ENCODE data around the gene ARMC9.
"Not testable (repeated sequence)": the region's sequence is repeated elsewhere in the genome, so short reads cannot be mapped to it uniquely, and the experiment has no call there.

ARMC9 gene

DNA sequence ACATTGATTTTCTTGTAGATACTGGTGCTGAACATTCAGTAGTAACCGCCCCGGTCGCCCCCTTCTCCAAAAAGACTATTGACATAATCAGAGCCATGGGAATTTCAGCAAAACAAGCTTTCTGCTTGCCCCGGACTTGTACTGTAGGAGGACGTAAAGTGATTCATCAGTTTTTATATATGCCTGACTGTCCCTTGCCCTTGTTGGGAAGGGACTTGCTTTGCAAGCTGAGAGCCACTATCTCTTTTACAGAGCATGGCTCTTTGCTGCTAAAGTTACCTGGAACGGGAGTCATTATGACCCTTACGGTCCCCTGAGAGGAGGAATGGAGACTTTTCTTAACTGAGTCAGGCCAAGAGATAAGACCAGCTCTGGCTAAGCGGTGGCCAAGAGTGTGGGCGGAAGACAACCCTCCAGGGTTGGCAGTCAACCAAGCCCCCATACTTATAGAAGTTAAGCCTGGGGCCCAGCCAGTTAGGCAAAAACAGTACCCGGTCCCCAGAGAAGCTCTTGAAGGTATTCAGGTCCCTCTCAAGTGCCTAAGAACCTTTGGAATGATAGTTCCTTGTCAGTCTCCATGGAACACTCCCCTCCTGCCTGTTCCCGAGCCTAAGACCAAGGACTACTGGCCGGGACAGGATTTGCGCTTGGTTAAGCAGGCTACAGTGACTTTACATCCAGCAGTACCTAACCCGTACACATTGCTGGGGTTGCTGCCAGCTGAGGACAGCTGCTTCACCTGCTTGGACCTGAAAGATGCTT lies 205.2 kb downstream of the ARMC9 start:
- not testable (repeated sequence) for DNase-seq

DNA sequence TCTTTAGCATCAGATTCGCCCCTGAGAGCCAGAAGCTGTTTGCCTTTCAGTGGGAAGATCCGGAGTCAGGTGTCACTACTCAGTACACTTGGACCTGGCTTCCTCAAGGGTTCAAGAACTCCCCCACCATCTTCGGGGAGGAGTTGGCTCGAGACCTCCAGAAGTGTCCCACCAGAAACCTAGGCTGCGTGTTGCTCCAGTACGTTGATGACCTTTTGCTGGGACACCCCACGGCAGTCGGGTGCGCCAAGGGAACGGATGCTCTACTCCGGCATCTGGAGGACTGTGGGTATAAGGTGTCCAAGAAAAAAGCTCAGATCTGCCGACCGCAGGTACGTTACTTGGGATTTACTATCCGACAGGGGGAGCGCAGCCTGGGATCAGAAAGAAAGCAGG lies 205.8 kb downstream of the ARMC9 start:
- DNase-seq = not testable (repeated sequence)

DNA sequence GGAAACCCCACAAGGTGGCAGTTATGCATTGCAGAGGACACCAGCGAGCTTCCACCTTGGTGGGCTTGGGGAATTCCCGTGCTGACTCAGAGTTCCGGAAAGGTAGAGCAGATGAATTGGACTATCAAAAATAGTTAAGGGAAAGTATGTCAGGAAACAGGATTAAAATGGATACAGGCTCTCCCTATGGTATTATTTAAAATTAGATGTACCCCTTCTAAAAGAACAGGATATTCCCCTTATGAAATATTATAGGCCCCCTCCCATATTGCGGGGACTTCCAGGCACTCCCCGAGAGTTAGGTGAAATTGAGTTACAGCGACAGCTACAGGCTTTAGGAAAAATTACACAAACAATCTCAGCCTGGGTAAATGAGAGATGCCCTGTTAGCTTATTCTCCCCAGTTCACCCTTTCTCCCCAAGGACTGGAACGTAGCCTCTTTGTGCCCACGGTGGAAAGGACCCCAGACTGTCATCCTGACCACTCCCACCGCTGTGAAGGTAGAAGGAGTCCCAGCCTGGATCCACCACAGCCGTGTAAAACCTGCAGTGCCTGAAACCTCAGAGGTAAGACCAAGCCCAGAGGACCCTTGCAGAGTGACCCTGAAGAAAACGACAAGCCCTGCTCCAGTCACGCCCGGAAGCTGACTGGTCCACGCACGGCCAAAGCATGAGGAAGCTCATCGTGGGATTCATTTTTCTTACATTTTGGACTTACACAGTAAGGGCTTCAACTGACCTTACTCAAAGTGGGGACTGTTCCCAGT lies 207.4 kb downstream of the ARMC9 start:
- DNase-seq = not testable (repeated sequence)

DNA sequence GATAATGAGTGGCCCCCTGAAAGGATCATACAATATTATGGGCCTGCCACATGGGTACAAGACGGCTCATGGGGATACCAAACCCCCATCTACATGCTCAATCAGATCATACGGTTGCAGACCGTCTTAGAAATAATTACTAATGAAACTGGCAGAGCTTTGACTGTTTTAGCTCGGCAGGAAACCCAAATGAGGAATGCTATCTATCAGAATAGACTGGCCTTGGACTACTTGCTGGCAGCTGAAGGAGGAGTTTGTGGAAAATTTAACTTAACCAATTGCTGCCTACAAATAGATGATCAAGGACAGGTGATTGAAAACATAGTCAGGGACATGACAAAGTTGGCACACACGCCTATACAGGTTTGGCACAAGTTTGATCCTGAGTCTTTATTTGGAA lies 209.3 kb downstream of the ARMC9 start:
- DNase-seq = not testable (repeated sequence)

DNA sequence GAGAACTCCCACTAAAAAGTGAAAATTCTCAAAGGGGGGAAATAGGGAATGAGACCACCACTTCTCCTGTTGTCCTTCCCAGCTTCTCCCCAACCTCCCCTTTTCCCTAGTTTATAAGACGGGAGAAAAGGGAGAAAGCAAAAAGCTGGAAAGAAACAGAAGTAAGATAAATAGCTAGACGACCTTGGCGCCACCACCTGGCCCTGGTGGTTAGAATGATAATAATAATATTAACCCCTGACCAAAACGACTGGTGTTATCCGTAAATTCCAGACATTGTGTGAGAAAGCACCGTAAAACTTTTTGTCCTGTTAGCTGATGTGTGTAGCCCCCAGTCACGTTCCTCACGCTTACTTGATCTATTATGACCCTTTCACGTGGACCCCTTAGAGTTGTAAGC lies 209.9 kb downstream of the ARMC9 start:
- not testable (repeated sequence) for DNase-seq

DNA sequence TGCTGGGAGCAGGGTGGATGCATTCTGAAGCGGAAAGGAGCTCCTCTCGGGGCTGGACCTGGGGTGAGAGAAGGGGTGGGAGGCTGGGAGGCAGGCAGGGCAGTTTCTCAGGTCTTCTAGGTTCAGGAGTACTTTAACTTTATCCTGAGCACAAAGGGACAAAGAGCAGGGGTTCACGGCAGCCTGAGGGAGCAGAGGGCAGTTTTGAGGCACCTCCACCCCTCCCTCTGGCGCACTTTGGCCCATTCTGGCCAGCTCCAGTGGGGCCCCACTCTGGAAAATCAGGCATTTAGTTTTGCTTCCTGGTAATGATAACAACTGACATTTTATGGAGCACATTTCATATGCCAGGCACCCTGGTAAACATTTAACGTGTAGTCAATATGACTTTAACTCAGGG lies 211.3 kb downstream of the ARMC9 start:
- DNase-seq = no peak

DNA sequence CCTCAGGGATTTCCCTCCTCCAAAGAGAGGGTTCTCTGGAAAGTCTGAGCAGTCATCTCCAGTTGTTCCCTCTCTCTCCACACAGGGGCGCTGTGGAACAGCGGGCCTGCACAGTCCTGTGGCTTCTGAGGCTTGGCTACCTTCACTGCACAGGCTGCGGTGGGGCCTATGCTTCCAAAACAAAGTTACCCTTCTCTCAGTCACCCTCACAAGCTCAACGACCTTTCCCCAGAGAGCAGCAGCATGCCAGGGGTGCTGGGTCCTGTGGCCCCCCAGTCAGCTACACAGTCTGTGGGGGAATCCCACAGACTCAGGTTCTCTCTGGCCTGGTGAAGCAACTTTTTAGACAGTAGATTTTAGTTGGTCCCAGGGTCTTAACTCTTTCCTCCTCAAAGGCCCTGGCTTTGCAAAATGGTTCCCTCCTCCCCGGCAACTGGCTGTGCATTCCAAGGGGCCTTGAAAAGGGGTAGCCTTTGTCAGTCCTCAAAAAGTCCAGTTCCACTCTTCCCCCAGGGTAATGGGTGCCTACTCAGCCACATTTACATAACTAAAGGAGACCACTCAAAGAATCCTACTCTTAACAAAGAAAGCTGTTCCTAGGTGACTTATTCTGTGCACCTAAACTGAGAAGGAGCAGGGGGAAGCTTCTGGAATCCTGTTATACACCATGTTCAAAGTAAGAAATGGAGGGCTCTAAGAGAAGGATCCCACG lies 212.0 kb downstream of the ARMC9 start:
- no peak for DNase-seq

DNA sequence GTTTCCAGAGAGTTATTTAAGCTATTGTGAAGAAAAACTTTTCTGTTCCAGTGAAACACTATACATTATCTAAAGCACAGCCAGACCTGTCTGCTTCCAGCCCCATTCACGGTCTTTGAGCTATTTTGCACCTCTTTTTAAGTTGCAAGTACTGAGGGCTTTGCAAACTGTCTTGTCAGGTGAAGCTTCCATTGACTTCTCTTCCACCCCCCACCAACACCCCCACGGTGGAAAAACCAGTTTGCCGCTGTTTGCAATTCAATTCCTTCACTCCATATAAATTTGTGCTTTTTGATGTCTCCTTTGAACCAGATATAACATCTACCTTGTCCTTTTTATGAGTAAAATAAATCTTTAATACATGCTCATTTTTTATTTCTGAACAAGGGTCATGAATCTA lies 212.8 kb downstream of the ARMC9 start:
- DNase-seq = no peak

DNA sequence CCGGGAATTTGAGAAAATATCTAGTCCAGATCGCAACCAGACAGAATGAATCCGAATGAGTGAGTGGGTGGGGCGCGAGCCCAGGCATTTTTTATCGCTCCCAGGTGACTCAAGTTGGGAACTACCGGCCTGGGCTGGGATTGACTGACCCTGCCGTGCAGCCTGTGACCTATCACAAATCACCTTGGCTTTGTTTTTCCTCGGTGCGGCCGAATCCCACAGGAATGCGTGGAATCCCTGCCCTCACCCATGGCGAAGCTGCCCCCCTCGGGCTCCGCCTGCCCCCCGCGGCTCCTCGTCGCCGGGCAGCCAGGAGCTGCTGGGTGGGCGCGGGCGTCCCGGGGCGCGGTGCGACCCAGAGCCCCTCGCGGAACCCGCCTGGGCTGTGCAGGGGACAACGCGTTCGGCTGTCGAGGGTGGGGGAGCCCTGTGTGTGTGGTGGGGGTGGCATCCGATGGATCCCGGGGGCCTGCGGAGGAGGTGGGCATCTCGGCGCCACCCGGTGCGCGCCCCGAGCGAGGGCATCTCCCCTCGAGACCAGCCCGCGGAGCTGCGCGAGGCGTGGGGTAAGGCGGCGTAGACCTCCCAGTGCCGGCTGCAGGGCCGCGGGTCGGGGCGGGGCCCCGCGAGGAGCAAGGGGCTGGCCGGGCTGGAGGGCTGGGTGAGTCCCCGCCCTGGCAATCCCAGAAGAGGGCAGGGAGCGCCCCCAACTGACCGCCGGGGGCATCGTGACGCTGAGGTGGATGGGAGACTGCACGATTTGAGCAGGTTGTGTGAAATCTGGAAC lies 213.6 kb downstream of the ARMC9 start:
- peak; percentile 81 for DNase-seq

DNA sequence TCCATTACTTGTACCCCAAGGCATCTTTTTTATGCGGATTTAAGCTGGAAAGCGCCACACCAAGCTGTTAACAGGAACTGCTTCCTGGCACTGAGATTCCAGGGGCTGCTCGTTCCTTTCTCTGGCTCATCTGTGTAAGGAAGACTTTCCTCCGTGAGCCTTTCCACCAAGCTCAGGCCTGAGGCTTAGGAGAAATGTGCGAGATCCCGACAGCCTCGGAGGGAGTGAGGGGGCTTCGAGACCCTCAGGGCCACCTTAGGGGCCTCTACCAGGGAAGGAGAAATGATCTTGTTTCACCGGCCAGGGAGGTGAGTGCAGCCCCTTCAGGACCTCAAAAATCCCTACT lies 214.2 kb downstream of the ARMC9 start:
- no peak for DNase-seq

DNA sequence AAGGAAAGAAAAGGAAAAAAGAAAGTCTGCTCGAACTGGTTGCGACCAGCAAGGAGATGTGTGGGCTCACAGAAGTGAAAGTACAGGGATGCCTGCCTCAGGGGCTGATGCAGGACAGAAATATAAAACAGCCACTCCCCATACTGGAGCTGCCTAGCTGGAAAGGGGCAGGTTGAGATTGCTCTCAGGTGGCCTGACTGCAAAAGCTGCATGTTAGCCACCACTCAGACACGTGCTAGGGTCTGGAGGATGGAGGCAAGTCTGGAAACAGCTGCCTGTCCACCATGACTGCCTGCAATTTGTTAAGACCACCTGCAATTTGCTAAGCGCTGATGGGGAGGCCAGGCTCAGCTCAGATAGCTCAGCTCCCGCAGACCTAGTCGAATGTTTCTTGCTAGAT lies 215.0 kb downstream of the ARMC9 start:
- DNase-seq = no peak

DNA sequence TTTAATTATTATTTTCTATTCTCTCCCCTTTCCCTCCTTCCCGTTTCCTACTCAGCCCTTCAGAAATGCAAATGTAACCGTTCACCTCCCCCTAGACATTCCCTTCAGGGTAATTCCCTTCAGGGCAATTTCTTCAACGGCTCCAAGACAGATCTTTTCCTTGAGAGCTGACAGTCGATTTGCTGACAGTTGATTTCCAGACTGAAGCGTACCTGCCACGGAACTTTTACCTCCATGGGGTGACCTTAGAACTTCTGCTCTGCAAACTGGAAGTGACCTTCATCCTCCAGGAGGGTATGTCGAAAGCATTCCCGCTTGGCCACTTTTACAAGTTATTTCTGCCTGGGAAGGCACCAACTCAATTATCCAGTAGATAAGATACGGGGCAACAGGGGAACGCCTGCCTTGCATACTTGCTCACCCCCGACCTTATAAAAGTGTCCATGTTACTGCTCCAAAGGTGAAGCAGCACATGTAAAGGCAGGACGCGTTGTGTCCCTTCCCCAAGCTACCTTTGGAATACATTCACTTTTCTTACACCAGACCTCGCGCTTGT lies 215.6 kb downstream of the ARMC9 start:
- DNase-seq = no peak

DNA sequence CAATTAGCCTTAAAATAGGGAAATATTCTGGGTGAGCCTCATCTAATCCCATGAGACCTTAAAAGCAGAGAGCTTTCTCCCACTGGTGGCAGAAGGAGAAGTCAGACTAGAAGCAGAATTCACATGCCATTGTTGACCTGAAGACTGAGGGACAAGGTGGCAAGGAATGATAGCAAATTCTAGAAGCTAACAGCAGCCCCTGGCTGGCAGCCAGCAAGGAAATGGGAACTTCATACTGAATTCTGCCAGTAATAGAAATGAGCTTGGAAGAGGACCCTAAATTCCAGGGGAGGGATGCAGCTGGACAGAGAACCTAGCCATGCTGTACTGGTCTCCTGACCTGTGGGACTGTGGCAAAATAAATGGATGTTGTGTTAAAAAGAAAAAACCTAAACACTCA lies 216.6 kb downstream of the ARMC9 start:
- no peak for DNase-seq

DNA sequence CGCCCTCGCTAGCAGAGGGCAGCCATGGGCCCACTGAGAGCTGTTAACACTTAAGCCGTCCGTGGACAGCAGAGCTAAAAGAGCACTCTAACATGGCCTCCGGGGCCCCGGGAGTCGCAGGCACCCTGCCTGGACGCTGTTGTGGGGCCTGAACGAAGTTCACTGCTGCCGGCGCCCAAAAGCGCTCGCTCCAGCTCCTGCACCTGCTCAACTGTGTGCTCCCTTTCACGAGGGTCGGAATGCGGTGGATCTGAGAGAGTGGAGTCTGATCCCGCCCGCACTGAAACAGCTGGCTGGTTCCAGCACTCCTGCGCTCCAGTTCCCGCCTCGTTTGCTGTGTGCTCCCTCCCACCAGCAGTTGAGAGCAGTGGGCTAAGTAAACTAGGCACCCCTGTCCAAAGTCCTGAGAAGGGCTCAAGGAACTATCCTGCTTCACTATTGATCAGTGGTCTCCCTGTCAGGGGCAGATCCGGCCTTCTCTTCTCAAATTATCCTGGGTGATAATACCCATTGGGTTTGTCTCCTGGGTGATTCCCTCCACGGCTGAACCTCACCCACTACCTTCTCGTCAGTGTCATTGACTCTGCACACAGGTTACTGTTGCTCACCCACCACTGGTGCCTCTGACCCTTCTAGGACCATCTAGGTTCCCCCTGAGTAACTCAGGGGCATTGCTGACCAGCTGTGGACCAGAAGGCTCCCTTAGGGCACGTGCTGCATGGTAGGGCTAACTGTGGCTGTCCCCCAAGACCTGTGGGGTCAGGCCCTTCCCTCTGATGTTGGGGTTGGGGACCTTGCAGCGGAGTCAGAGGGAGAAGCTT lies 220.6 kb downstream of the ARMC9 start:
- DNase-seq = no peak

DNA sequence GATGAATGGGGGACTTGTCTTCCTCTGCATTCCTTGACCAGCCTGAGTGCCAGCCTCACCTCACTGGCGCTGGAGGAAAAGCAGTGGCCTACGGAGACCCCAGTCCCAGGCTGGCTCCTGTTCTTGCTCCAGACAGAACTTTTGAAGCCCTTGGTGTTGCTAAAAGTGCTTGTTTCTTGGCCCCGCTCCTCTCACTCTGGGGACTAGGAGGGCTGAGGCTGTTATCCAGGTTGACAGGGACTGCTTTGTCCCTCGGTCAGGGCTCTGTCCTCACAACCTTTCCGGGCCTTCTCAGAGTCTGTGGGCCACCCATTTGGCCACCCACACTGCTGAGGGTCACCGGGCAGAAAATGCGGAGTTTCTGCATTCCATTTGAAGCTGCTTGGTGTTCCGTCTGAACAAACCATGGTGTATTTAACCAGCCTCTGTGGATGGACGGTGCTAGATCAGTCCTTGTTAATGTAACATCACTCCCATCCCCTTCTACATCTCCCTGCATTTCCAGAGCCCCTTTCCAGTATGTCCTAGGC lies 222.7 kb downstream of the ARMC9 start:
- DNase-seq = no peak

DNA sequence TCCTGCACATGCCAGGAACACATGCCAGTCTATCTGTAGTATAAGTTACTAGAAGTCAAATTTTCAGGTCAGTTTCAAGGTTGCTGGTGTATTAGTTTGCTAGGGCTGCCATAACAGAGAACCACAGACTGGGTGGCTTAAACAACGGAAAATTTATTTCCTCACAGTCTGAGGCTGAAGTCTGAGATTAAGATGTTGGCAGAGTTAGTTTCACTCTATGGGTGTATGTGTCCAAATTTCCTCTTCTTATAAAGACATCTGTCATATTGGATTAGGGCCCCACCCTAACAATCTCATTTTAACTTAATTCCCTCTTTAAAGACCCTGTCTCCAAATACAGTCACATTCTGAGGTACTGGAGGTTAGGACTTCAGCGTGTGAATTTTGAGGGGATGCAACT lies 223.6 kb downstream of the ARMC9 start:
- DNase-seq = no peak

DNA sequence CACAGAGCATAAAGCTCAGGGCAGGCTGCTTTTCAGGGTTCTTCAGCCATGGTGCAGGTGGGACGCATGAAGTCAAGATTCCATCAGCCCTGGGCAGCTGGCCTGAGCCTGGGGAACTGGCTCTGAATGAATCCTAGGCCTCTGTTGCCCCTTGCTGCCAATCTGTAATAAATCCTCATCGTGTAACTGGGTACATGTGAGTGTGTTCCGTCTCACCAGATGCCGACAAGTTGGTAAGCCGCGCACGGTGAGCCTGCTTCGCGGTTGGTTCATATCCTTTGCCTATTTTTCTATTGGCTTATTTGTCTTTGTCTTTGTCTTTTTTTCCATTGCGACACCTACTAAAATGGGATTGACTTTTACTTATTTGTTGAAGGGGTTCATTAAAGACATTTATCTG lies 224.7 kb downstream of the ARMC9 start:
- DNase-seq = no peak
